Measurements from ENCODE around the gene SH3PXD2A.

The SH3PXD2A gene

GRCh38 chr10:103599907-103600306, 255.5 kb downstream of the SH3PXD2A start:
- DNase-seq = no peak
- ChIA-PET CTCF (interaction anchor here (1.1 to 8.9 kb wide), 5 partner anchors 10 to 89 kb away, joined by 3 to 136 read pairs (median 6); no protein-coding TSS in a partner anchor), POLR2A (no interaction called here)
- Histone ChIP-seq H3K9me3 (ENCODE audit: control extremely low read depth in 1 of 5, control insufficient read depth in 4 of 5, insufficient read depth in 2 of 5, low read depth in 1 of 5, low read length in 4 of 5) (no peaks in the 10 kb centered on the region), H3K4me3 (ENCODE audit: control insufficient read depth in 1 of 7, extremely low read depth in 1 of 7, insufficient read depth in 4 of 7, low read depth in 2 of 7, low read length in 6 of 7) (no peak overlapping the region), H3K4me1 (ENCODE audit: control extremely low read depth in 1 of 4, control insufficient read depth in 4 of 4, insufficient read depth in 4 of 4, low read length in 3 of 4) (no peaks in the 10 kb centered on the region), H3K27me3 (replicated peaks in 2 of 5; ENCODE audit: control insufficient read depth in 4 of 5, insufficient read depth in 5 of 5, low read length in 4 of 5) (no peaks in the 10 kb centered on the region), H3K27ac (ENCODE audit: insufficient read depth in 1 of 2, low read depth in 1 of 2, low read length in 2 of 2, poor library complexity in 1 of 2, severe bottlenecking in 2 of 2) (no peak overlapping the region), H3K36me3 (ENCODE audit: control insufficient read depth in 4 of 4, insufficient read depth in 4 of 4, low read length in 3 of 4) (peaks cover 0 to 14% (median 5%) of the 10 kb centered on the region in 4 experiments)
- WGBS (ENCODE audit: insufficient coverage) = 100% methylated on average over 5 of the region's 6 CpGs

GRCh38 chr10:103599211-103599610, 256.2 kb downstream of the SH3PXD2A start:
- peaks cover 0 to 13% (median 5%) of the 10 kb centered on the region in 4 experiments for H3K36me3 ChIP-seq (ENCODE audit: control insufficient read depth in 4 of 4, insufficient read depth in 4 of 4, low read length in 3 of 4)

DNA sequence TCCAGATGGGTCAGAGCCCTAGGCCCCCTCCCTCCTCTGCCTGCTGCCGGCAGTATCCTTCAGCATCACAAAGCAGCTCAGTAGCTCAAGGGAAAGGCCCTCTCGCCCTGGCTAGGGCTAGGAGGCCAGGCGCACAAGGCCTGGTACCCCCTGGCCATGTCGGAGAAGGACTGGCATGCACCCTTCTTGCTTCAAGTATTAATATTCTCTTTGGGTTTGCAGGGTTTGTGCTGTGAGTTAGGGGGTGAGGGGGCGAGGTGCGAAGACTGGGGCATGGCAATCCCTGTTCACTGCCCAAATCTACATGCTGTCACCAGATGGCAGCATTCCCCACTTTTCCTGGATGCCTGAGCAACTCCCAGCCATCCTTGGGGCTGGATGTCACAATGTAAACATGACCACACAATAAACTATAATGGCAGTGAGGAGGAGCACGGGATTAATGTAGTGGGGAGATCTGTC, 256.7 kb downstream of the SH3PXD2A start:
- H3K36me3 ChIP-seq (ENCODE audit: control insufficient read depth in 4 of 4, insufficient read depth in 4 of 4, low read length in 3 of 4) = peaks cover 0 to 8% (median 4%) of the 10 kb centered on the region in 4 experiments
- no peaks in the 10 kb centered on the region for H3K4me1 ChIP-seq (ENCODE audit: control extremely low read depth in 1 of 4, control insufficient read depth in 4 of 4, insufficient read depth in 4 of 4, low read length in 3 of 4)
- no peaks in the 10 kb centered on the region for H3K27me3 ChIP-seq (replicated peaks in 2 of 5; ENCODE audit: control insufficient read depth in 4 of 5, insufficient read depth in 5 of 5, low read length in 4 of 5)
- ChIA-PET POLR2A (no interaction called here), CTCF (interaction anchor here (0.7 to 8.9 kb wide), 5 partner anchors 11 to 90 kb away, joined by 3 to 136 read pairs (median 5); no protein-coding TSS in a partner anchor)
- no peaks in the 10 kb centered on the region for H3K9me3 ChIP-seq (ENCODE audit: control extremely low read depth in 1 of 5, control insufficient read depth in 4 of 5, insufficient read depth in 2 of 5, low read depth in 1 of 5, low read length in 4 of 5)
- 90% methylated on average over 2 of the region's 7 CpGs for WGBS (ENCODE audit: insufficient coverage)
- H3K27ac ChIP-seq (ENCODE audit: insufficient read depth in 1 of 2, low read depth in 1 of 2, low read length in 2 of 2, poor library complexity in 1 of 2, severe bottlenecking in 2 of 2) = no peak overlapping the region
- H3K4me3 ChIP-seq (ENCODE audit: control insufficient read depth in 1 of 7, extremely low read depth in 1 of 7, insufficient read depth in 4 of 7, low read depth in 2 of 7, low read length in 6 of 7) = no peak overlapping the region
- DNase-seq = peak; percentile 40 to 51 (median 43)

More at GRCh38 chr10:103599211-103599610, 256.2 kb downstream of the SH3PXD2A start:
- Histone ChIP-seq H3K4me1 (ENCODE audit: control extremely low read depth in 1 of 4, control insufficient read depth in 4 of 4, insufficient read depth in 4 of 4, low read length in 3 of 4) (no peaks in the 10 kb centered on the region), H3K9me3 (ENCODE audit: control extremely low read depth in 1 of 5, control insufficient read depth in 4 of 5, insufficient read depth in 2 of 5, low read depth in 1 of 5, low read length in 4 of 5) (no peaks in the 10 kb centered on the region), H3K27ac (ENCODE audit: insufficient read depth in 1 of 2, low read depth in 1 of 2, low read length in 2 of 2, poor library complexity in 1 of 2, severe bottlenecking in 2 of 2) (no peak overlapping the region), H3K4me3 (ENCODE audit: control insufficient read depth in 1 of 7, extremely low read depth in 1 of 7, insufficient read depth in 4 of 7, low read depth in 2 of 7, low read length in 6 of 7) (no peak overlapping the region), H3K27me3 (replicated peaks in 2 of 5; ENCODE audit: control insufficient read depth in 4 of 5, insufficient read depth in 5 of 5, low read length in 4 of 5) (no peaks in the 10 kb centered on the region)
- CTCF ChIA-PET = interaction anchor here (1.1 to 8.9 kb wide), 4 partner anchors 13 to 90 kb away, joined by 5 to 136 read pairs (median 6); no protein-coding TSS in a partner anchor
- whole genome bisulfite sequencing (ENCODE audit: insufficient coverage) = 100% methylated on average over 2 of the region's 3 CpGs
- POLR2A ChIA-PET = no interaction called here
- no peak for DNase-seq

DNA sequence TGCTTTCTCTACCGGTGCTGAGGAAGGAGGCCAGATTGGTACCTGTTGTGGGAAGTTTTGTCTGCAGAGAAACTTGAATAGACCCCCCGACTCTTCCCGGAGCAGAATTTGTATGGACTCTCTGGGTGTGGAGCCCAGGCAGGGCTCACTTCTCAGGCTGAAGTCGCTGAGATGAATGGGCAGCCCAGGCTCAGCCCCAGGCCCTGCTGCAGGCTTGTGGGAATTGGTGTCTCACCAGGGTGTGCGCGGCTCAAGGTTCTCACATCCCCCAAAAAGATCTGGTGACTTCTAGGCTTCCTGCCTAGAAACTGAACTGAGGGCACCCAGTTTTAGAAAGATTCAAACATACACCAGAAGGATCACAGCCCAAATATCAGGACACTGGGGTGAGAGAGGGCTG, 258.4 kb downstream of the SH3PXD2A start:
- DNase-seq = no peak
- CTCF ChIA-PET = interaction anchor here (0.6 to 3.0 kb wide), 4 partner anchors 9 to 89 kb away, joined by 3 to 18 read pairs (median 4); no protein-coding TSS in a partner anchor
- Histone ChIP-seq H3K27ac (ENCODE audit: insufficient read depth in 1 of 2, low read depth in 1 of 2, low read length in 2 of 2, poor library complexity in 1 of 2, severe bottlenecking in 2 of 2) (no peak overlapping the region), H3K27me3 (replicated peaks in 2 of 5; ENCODE audit: control insufficient read depth in 4 of 5, insufficient read depth in 5 of 5, low read length in 4 of 5) (no peaks in the 10 kb centered on the region), H3K9me3 (ENCODE audit: control extremely low read depth in 1 of 5, control insufficient read depth in 4 of 5, insufficient read depth in 2 of 5, low read depth in 1 of 5, low read length in 4 of 5) (no peaks in the 10 kb centered on the region), H3K4me3 (ENCODE audit: control insufficient read depth in 1 of 7, extremely low read depth in 1 of 7, insufficient read depth in 4 of 7, low read depth in 2 of 7, low read length in 6 of 7) (no peak overlapping the region), H3K4me1 (ENCODE audit: control extremely low read depth in 1 of 4, control insufficient read depth in 4 of 4, insufficient read depth in 4 of 4, low read length in 3 of 4) (no peaks in the 10 kb centered on the region), H3K36me3 (ENCODE audit: control insufficient read depth in 4 of 4, insufficient read depth in 4 of 4, low read length in 3 of 4) (peaks cover 0 to 3% (median under 1%) of the 10 kb centered on the region in 4 experiments)
- WGBS (ENCODE audit: insufficient coverage) = 98% methylated on average over 4 of the region's 6 CpGs
- POLR2A ChIA-PET = interaction anchor here (0.6 kb wide), 1 partner anchor 201 kb away, joined by 3 read pairs; no protein-coding TSS in a partner anchor

DNA sequence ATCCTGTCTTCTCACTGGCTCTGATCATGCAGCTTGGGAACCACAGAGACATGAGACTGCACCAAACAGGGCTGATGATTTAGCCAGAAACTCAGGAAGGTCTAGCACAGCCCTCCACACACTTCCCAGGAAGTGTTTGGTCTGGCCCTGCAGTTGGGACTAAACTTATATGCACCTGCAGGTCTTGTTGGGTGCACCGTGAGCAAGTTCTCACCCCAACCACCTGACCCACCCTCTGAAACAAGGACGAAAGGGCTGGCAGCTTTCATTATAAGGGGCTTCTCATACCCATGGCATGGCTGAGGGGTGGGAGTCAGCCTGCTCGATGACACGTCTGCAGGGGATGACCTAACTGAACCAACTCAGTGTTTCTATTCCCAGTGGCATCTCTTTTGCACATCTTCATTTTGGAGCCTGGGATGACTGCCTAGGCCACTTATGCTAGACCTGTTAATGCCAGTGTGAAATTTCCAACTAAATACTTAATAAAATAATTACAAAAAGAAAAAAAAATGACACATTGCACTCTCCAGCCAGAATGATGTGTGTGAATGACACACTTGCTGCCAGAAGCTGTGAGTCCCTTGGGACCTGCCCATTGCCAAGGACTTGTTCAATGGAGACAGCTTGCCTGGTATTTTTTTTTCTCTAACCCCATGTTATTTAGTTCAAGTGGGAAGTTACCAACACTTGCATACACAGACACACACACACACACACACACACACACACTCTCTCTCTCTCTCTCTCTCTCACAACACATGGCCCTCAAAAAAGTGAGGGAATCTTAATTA, 259.2 kb downstream of the SH3PXD2A start:
- ChIA-PET POLR2A (interaction anchor here (0.6 kb wide), 1 partner anchor 200 kb away, joined by 3 read pairs; no protein-coding TSS in a partner anchor), CTCF (interaction anchor here (0.6 to 3.0 kb wide), 6 partner anchors 10 to 90 kb away, joined by 3 to 18 read pairs (median 4); no protein-coding TSS in a partner anchor)
- WGBS (ENCODE audit: insufficient coverage) = 98% methylated on average over 4 of the region's 4 CpGs

GRCh38 chr10:103593022-103593570, 262.3 kb downstream of the SH3PXD2A start:
- DNase-seq = no peak
- Histone ChIP-seq H3K36me3 (ENCODE audit: control insufficient read depth in 4 of 4, insufficient read depth in 4 of 4, low read length in 3 of 4) (peaks cover 0 to 2% (median 0%) of the 10 kb centered on the region in 4 experiments), H3K4me3 (ENCODE audit: control insufficient read depth in 1 of 7, extremely low read depth in 1 of 7, insufficient read depth in 4 of 7, low read depth in 2 of 7, low read length in 6 of 7) (no peak overlapping the region), H3K27ac (ENCODE audit: insufficient read depth in 1 of 2, low read depth in 1 of 2, low read length in 2 of 2, poor library complexity in 1 of 2, severe bottlenecking in 2 of 2) (no peak overlapping the region), H3K9me3 (ENCODE audit: control extremely low read depth in 1 of 5, control insufficient read depth in 4 of 5, insufficient read depth in 2 of 5, low read depth in 1 of 5, low read length in 4 of 5) (no peaks in the 10 kb centered on the region), H3K27me3 (replicated peaks in 2 of 5; ENCODE audit: control insufficient read depth in 4 of 5, insufficient read depth in 5 of 5, low read length in 4 of 5) (no peaks in the 10 kb centered on the region), H3K4me1 (ENCODE audit: control extremely low read depth in 1 of 4, control insufficient read depth in 4 of 4, insufficient read depth in 4 of 4, low read length in 3 of 4) (no peaks in the 10 kb centered on the region)
- ChIA-PET CTCF (interaction anchor here (0.6 to 4.3 kb wide), 26 partner anchors 9 to 177 kb away, joined by 3 to 20 read pairs (median 5); no protein-coding TSS in a partner anchor), POLR2A (no interaction called here)
- 83% methylated on average over 2 of the region's 3 CpGs for WGBS (ENCODE audit: insufficient coverage)

More for the DNA sequence above, 259.2 kb downstream of the SH3PXD2A start:
- Histone ChIP-seq H3K36me3 (ENCODE audit: control insufficient read depth in 4 of 4, insufficient read depth in 4 of 4, low read length in 3 of 4) (no peaks in the 10 kb centered on the region), H3K27me3 (replicated peaks in 2 of 5; ENCODE audit: control insufficient read depth in 4 of 5, insufficient read depth in 5 of 5, low read length in 4 of 5) (no peaks in the 10 kb centered on the region), H3K4me1 (ENCODE audit: control extremely low read depth in 1 of 4, control insufficient read depth in 4 of 4, insufficient read depth in 4 of 4, low read length in 3 of 4) (no peaks in the 10 kb centered on the region), H3K4me3 (ENCODE audit: control insufficient read depth in 1 of 7, extremely low read depth in 1 of 7, insufficient read depth in 4 of 7, low read depth in 2 of 7, low read length in 6 of 7) (no peak overlapping the region), H3K9me3 (ENCODE audit: control extremely low read depth in 1 of 5, control insufficient read depth in 4 of 5, insufficient read depth in 2 of 5, low read depth in 1 of 5, low read length in 4 of 5) (no peaks in the 10 kb centered on the region), H3K27ac (ENCODE audit: insufficient read depth in 1 of 2, low read depth in 1 of 2, low read length in 2 of 2, poor library complexity in 1 of 2, severe bottlenecking in 2 of 2) (no peak overlapping the region)
- DNase-seq = no peak

All from common myeloid progenitor, CD34-positive (primary cell).